Measurements from ENCODE around the gene CDH4. TPM values are rescaled to one million over a fixed set of nuclear protein-coding genes. Genes with fewer than 3 reads are reported as not detected.

CDH4 gene
- total and polyA plus RNA-seq, 2 of the 8 experiments (the other 6 are each of a cell fraction or from before 2014, with no cell fraction given): 4.3 to 7.9 TPM

DNA sequence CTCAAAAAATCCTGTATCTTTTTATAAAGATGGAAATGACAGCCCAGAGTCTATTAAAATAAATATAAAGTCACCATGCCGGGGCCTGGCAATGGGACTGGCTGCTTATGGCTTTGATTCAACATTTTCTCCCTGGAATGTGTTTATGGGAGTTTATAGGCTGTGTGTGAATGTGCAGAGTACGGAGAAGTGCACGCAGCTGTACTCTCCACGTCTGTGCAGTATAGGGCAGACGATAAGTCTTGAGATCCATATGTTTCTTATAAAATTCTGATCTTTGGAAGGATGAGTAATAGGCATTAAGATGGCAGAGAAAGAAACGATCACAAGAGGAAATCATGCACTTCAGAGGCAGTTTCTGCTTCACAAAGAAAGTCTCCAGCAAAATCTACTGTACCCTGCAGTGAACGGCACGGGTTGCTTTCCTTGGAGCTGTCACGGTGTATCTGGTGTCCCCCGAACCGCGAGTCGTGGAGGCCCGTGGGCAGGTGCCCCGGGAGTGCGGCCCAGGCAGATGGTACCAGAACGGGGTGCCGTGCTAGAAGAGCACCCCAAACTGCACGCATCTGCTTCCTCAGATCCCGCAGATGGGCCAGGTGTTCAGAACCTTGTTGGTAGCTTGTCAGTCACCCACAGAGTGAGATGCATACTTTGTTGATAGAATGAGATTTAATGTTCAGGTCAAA lies 431.1 kb downstream of the CDH4 start:
- H2BK15ac ChIP-seq (ENCODE audit: low read length): no peak overlapping the region
- no peak overlapping the region for H3K27ac ChIP-seq (ENCODE audit: low read depth, low read length)
- 93% methylated on average over 18 of the region's 20 CpGs; no CpG with 5 or more reads in 1 of the 2 experiments for WGBS, 2 experiments (ENCODE audit: extremely low coverage in 1 of 2, insufficient coverage in 1 of 2, insufficient read length in 1 of 2, insufficient replicate concordance in 2 of 2, low coverage in 1 of 2, low lambda C conversion rate in 2 of 2, missing lambda C conversion rate in 1 of 2)
- H3K4ac ChIP-seq (replicated peaks; ENCODE audit: insufficient read length, low read depth, low read length): no peak overlapping the region
- H3K4me1 ChIP-seq (replicated peaks in 1 of 4; ENCODE audit: control insufficient read depth in 3 of 4, insufficient read depth in 4 of 4, low read length in 3 of 4): 0 out of 7 replicates have a peak, but pooled peaks cover 0 to 5% (median 0%) of the 10 kb centered on the region in 4 experiments
- no peak overlapping the region for H3K23ac ChIP-seq (ENCODE audit: insufficient read length)
- peaks cover 0 to 7% (median under 1%) of the 10 kb centered on the region in 4 experiments; a peak in 5 of 7 replicates for H3K27me3 ChIP-seq (replicated peaks in 1 of 4; ENCODE audit: control insufficient read depth in 3 of 4, extremely low read depth in 1 of 4, insufficient read depth in 3 of 4, low read length in 3 of 4)
- H2BK5ac ChIP-seq (ENCODE audit: low read depth, low read length): 0 out of 2 replicates have a peak overlapping the region, but pooled peaks have one; percentile 52
- POLR2A ChIA-PET (ENCODE audit: partially characterized antibody): no interaction called here
- H3K9me3 ChIP-seq (ENCODE audit: insufficient read depth in 2 of 2, low read depth in 1 of 2, low read length in 1 of 2): no peaks in the 10 kb centered on the region
- DNase-seq (ENCODE audit: low read depth in 1 of 2, low spot score in 2 of 2) (no peak), FAIRE-seq (no peak)
- H3K18ac ChIP-seq (ENCODE audit: extremely low read depth, low read length): no peak overlapping the region
- no peaks in the 10 kb centered on the region for H3K36me3 ChIP-seq (ENCODE audit: control insufficient read depth in 2 of 4, insufficient read depth in 4 of 4, low read length in 3 of 4)
- no peak overlapping the region for H2BK20ac ChIP-seq (ENCODE audit: low read length)
- no peaks in the 10 kb centered on the region for H3K79me1 ChIP-seq (ENCODE audit: low read depth, low read length)
- no peak overlapping the region for H3K14ac ChIP-seq (ENCODE audit: insufficient read length)
- H4K8ac ChIP-seq (ENCODE audit: extremely low read depth, insufficient read depth, low read length): no peak overlapping the region
- H3K23me2 ChIP-seq (ENCODE audit: low read depth, low read length): peaks cover 10% of the 10 kb centered on the region
- no peak overlapping the region for H3K9ac ChIP-seq (replicated peaks in 1 of 4; ENCODE audit: extremely low read depth in 1 of 4, low read depth in 3 of 4, low read length in 3 of 4)
- H2AK5ac ChIP-seq (ENCODE audit: low read depth, low read length): no peak overlapping the region
- no peak overlapping the region for H3K4me3 ChIP-seq (ENCODE audit: extremely low read depth in 1 of 4, insufficient read depth in 2 of 4, low read depth in 3 of 4, low read length in 4 of 4)
- no peak overlapping the region for H2BK120ac ChIP-seq (replicated peaks; ENCODE audit: low read depth, low read length)
- H4K5ac ChIP-seq (ENCODE audit: insufficient read length, low read depth, low read length): no peak overlapping the region
- H3K56ac ChIP-seq (replicated peaks; ENCODE audit: insufficient read length, low read depth, low read length): no peak overlapping the region
- CTCF ChIA-PET (ENCODE audit: partially characterized antibody): interaction anchor here (1.2 to 1.5 kb wide), 2 partner anchors 10 to 20 kb away, joined by 3 read pairs; no protein-coding TSS in a partner anchor
- H4K20me1 ChIP-seq (replicated peaks in 1 of 2; ENCODE audit: control insufficient read depth in 1 of 2, insufficient read depth in 2 of 2, low read length in 2 of 2): peaks cover 0 to 11% of the 10 kb centered on the region in 2 experiments
- H2AFZ ChIP-seq (ENCODE audit: low read length): no peak overlapping the region
- no peak overlapping the region for H2BK12ac ChIP-seq (ENCODE audit: low read depth, low read length)
- no peak overlapping the region for H4K91ac ChIP-seq (replicated peaks; ENCODE audit: insufficient read length, low read length)
- no peak overlapping the region for H3K4me2 ChIP-seq (ENCODE audit: insufficient read depth in 1 of 2, low read depth in 2 of 2, low read length in 2 of 2)
- H3K79me2 ChIP-seq (ENCODE audit: control insufficient read depth in 1 of 2, insufficient read depth in 2 of 2, low read length in 2 of 2): no peaks in the 10 kb centered on the region
- TF ChIP-seq CTCF (IDR thresholded peaks at IDR 0.05; ENCODE audit: control extremely low read depth in 1 of 3, insufficient read depth in 1 of 3, low read depth in 1 of 3, low read length in 3 of 3) (no peak), MAFK (IDR thresholded peaks at IDR 0.05; ENCODE audit: low read depth, low read length) (no peak), POLR2AphosphoS5 (IDR thresholded peaks at IDR 0.05; ENCODE audit: low read depth, low read length) (no peak), MAX (IDR thresholded peaks at IDR 0.05) (no peak), CBX5 (IDR thresholded peaks at IDR 0.05; ENCODE audit: low read depth, low read length) (no peak), GABPA (IDR thresholded peaks at IDR 0.05; ENCODE audit: borderline replicate concordance, insufficient read depth, low read length) (no peak), TAF1 (IDR thresholded peaks at IDR 0.05; ENCODE audit: low read depth, low read length) (no peak), KDM4A (IDR thresholded peaks at IDR 0.05; ENCODE audit: low read depth, low read length, severe bottlenecking) (no peak)
- TF ChIP-seq, protein P1, sequence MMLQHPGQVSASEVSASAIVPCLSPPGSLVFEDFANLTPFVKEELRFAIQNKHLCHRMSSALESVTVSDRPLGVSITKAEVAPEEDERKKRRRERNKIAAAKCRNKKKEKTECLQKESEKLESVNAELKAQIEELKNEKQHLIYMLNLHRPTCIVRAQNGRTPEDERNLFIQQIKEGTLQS (IDR thresholded peaks at IDR 0.05; ENCODE audit: insufficient read depth, low read depth, low read length): no peak

Measured in H1 (cell line).